ENCODE results near the gene MYRF.

Gene MYRF

DNA sequence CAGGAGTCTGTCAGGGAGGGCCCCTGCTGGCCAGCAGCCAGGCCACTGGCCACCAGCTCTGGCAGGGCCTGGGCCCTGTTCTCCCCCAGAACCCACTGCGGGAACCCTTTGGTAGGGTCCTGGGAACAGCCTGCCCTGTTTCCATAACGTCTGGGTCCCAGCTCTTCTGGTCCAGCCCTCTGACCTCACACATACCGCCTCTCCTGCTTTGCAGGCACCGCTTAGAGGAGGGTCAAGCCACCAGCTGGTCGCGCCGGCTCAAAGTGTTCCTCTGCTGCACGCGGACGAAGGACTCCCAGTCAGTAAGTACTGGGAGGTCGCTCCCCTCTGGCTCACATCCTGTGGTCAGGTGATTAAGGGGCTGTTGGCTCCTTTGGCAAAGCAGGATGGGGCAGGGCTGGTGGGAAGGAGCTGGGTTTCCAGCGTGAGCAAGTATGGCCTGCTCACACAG, 26.6 kb upstream of the MYRF start:
- no peaks in the 10 kb centered on the region for H3K9me3 ChIP-seq (ENCODE audit: control insufficient read depth, low read length)
- no peak overlapping the region for H3K9ac ChIP-seq (ENCODE audit: low read length)
- H3K4me1 ChIP-seq (ENCODE audit: control insufficient read depth, insufficient read depth, low read length) = no peaks in the 10 kb centered on the region
- H3K36me3 ChIP-seq (ENCODE audit: control insufficient read depth, insufficient read depth, low read length) = no peaks in the 10 kb centered on the region
- H3K4me3 ChIP-seq (ENCODE audit: low read length) = no peak overlapping the region
- no peaks in the 10 kb centered on the region for H3K27me3 ChIP-seq (ENCODE audit: control insufficient read depth, insufficient read depth, low read length)

DNA sequence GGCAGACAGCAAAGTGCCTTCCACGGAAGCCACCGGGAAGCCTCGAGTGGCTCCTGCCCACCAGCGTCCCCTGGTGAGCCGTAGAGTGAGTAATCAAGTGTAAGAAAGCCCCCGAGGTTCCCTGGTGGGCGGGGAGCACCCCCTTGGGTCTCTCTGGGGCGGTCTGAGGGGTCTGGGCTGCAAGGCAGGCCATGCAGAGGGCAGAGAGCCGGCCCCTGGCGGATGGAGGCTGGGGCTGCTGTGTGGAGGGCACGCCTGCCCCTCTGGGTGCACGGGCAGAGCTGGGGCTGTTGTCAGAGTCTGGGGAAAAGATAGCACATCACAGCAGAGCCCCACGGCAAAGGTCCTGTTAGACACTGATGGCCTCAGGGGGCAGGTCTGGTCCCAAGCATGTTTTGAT, 25.7 kb upstream of the MYRF start:
- no peaks in the 10 kb centered on the region for H3K27me3 ChIP-seq (ENCODE audit: control insufficient read depth, insufficient read depth, low read length)
- H3K36me3 ChIP-seq (ENCODE audit: control insufficient read depth, insufficient read depth, low read length) = no peaks in the 10 kb centered on the region
- H3K9ac ChIP-seq (ENCODE audit: low read length) = no peak overlapping the region
- no peaks in the 10 kb centered on the region for H3K4me1 ChIP-seq (ENCODE audit: control insufficient read depth, insufficient read depth, low read length)
- no peak overlapping the region for H3K4me3 ChIP-seq (ENCODE audit: low read length)
- no peaks in the 10 kb centered on the region for H3K9me3 ChIP-seq (ENCODE audit: control insufficient read depth, low read length)

DNA sequence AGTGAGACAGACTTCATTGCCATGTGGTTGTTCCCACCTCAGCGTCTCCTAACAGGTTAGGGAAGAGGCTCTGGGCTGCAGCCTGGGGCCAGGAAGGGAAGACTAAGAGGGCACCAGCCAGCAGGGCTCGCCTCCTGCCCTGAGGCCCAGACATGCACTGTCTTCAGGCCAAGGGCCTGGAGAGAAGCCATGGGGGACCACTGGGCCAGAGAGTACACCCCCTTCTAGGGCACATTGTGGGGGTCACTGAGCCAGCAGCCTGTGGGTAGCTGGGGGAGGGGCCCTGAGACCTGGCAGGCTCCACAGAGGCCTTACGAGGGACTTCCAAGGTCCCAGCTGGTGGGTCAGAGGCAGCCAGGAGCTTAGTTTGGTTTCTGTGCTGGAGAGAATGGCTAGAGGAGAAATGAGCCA, 25.0 kb upstream of the MYRF start:
- Histone ChIP-seq H3K9me3 (ENCODE audit: control insufficient read depth, low read length) (no peaks in the 10 kb centered on the region), H3K9ac (ENCODE audit: low read length) (no peak overlapping the region), H3K36me3 (ENCODE audit: control insufficient read depth, insufficient read depth, low read length) (no peaks in the 10 kb centered on the region), H3K4me3 (ENCODE audit: low read length) (no peak overlapping the region), H3K27me3 (ENCODE audit: control insufficient read depth, insufficient read depth, low read length) (no peaks in the 10 kb centered on the region), H3K4me1 (ENCODE audit: control insufficient read depth, insufficient read depth, low read length) (no peaks in the 10 kb centered on the region)

DNA sequence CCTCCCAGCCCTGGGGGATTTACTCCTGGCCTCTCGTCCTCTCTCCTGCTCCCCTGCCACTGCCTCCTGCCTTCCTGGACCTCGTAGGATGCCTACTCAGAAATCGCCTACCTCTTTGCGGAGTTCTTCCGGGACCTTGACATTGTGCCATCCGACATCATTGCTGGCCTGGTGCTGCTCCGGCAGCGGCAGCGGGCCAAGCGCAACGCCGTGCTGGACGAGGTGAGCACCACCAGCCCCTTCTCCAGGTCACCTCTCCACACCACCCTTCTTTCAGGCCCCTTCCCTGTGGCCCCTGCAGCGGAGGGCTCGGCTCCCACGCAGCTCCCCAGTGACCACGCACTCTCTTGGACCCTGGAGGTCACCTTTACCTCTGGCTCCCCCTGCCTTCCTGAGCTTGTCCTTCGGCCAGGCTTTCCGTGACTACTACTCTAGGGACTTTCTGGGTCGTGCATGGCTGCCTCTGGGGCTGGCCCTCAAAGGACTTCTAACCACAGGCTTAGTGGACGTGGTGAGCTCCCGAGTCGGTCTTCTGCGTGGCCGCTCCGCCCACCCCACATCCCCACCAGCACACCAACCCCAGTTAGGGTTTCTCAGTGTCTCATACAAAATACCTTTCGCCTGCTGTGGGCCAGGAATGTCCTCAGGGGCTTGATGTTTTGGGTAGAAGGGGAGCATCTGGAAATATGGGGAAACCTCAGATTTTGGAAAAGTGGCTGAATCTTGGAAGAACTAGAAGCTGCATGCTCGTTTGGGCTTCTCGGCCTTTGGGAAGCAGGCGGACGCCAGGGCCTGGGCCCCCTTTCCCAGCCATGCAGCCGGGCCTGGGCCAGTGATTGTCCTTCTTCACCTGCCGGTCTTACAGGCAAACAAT, 24.1 kb upstream of the MYRF start:
- Histone ChIP-seq H3K4me3 (ENCODE audit: low read length) (no peak overlapping the region), H3K9ac (ENCODE audit: low read length) (no peak overlapping the region), H3K27me3 (ENCODE audit: control insufficient read depth, insufficient read depth, low read length) (no peaks in the 10 kb centered on the region), H3K9me3 (ENCODE audit: control insufficient read depth, low read length) (no peaks in the 10 kb centered on the region), H3K4me1 (ENCODE audit: control insufficient read depth, insufficient read depth, low read length) (peaks cover 3% of the 10 kb centered on the region), H3K36me3 (ENCODE audit: control insufficient read depth, insufficient read depth, low read length) (no peaks in the 10 kb centered on the region)

DNA sequence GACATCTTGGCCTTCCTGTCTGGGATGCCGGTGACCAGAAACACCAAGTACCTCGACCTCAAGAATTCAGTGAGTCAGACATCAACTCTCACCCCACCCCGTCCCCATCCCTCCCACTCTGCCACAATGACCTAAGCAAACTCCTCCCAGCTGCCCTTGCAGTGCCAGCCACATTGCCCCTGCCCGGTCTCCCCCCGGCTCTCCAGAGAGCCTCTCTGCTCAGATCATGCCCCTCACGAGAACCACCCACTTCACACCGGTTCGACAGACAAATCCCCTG, 23.6 kb upstream of the MYRF start:
- peaks cover 4% of the 10 kb centered on the region for H3K4me1 ChIP-seq (ENCODE audit: control insufficient read depth, insufficient read depth, low read length)
- no peak overlapping the region for H3K9ac ChIP-seq (ENCODE audit: low read length)

DNA sequence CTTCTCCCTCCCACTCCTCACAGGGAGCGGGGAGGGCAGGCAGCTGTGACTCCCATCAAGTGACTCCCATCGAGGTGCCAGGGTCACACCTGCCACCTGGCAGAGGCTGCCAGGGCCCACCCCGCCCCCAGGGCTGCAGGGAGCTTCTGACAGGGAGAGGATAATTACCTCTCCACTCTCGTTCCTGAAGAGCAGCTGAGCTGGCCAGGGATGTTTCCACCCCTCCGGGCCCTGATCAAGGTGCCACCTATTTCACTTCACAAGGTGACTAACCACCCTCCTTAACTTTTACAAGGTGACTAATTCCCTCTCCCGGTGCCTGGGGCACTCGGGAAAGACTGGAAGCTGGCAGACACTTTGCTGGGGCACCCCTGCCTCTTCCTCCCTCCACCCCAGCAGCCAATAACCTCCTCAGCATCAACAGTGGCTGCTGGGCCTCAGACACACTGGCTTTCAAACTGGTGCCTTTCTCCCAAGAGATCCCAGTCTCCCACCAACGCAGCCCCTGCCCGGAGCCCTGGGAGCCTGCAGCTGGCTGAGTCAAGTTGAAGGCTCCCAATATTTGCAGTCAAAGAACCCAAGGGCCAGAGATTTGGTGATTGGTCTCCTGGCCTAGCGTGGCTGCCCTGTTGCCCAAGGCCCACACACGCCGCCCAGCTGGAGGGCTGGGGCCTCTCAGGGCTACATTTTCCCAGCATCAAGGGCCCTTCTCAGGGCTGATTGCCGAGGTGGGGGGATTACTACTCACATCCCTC, 22.0 kb upstream of the MYRF start:
- Histone ChIP-seq H3K9ac (ENCODE audit: low read length) (no peak overlapping the region), H3K27me3 (ENCODE audit: control insufficient read depth, insufficient read depth, low read length) (no peaks in the 10 kb centered on the region), H3K4me3 (ENCODE audit: low read length) (no peak overlapping the region), H3K4me1 (ENCODE audit: control insufficient read depth, insufficient read depth, low read length) (peaks cover 4% of the 10 kb centered on the region), H3K9me3 (ENCODE audit: control insufficient read depth, low read length) (no peaks in the 10 kb centered on the region), H3K36me3 (ENCODE audit: control insufficient read depth, insufficient read depth, low read length) (no peaks in the 10 kb centered on the region)

More for the DNA sequence above, 23.6 kb upstream of the MYRF start:
- Histone ChIP-seq H3K9me3 (ENCODE audit: control insufficient read depth, low read length) (no peaks in the 10 kb centered on the region), H3K36me3 (ENCODE audit: control insufficient read depth, insufficient read depth, low read length) (no peaks in the 10 kb centered on the region), H3K27me3 (ENCODE audit: control insufficient read depth, insufficient read depth, low read length) (no peaks in the 10 kb centered on the region), H3K4me3 (ENCODE audit: low read length) (no peak overlapping the region)

DNA sequence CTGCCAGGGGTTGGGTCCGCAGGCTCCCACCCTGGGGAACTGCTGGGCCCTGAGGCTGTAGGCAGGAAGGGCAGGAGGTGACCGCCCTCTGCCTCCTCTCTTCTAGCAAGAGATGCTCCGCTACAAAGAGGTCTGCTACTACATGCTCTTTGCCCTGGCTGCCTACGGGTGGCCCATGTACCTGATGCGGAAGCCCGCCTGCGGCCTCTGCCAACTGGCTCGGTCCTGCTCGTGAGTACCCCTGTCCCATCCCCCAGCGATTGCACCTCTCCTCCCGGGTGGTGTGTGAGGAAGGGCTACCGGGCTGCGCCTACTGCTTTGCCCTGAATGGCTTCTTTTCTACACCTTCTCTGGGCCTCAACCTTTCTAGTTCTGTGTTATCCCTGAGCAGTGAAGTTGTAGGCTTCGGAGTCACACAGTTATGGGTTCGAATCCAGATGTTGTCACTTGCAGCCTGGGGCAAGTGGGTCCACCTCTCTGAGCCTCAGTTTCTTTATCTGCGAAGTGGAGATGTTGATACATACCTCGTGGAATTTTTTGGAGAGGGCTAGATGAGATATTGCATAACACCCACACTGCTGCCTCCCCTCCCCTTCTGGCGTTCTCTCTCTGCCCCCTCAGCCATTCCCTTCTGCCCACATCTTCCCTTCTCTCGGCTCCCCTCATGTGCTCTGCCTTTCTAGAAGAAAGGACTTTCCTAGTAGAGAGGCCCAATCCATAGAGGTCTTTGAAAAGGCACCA, 21.1 kb upstream of the MYRF start:
- Histone ChIP-seq H3K4me1 (ENCODE audit: control insufficient read depth, insufficient read depth, low read length) (peaks cover 4% of the 10 kb centered on the region), H3K9me3 (ENCODE audit: control insufficient read depth, low read length) (no peaks in the 10 kb centered on the region), H3K36me3 (ENCODE audit: control insufficient read depth, insufficient read depth, low read length) (no peaks in the 10 kb centered on the region), H3K9ac (ENCODE audit: low read length) (no peak overlapping the region), H3K27me3 (ENCODE audit: control insufficient read depth, insufficient read depth, low read length) (no peaks in the 10 kb centered on the region), H3K4me3 (ENCODE audit: low read length) (no peak overlapping the region)

DNA sequence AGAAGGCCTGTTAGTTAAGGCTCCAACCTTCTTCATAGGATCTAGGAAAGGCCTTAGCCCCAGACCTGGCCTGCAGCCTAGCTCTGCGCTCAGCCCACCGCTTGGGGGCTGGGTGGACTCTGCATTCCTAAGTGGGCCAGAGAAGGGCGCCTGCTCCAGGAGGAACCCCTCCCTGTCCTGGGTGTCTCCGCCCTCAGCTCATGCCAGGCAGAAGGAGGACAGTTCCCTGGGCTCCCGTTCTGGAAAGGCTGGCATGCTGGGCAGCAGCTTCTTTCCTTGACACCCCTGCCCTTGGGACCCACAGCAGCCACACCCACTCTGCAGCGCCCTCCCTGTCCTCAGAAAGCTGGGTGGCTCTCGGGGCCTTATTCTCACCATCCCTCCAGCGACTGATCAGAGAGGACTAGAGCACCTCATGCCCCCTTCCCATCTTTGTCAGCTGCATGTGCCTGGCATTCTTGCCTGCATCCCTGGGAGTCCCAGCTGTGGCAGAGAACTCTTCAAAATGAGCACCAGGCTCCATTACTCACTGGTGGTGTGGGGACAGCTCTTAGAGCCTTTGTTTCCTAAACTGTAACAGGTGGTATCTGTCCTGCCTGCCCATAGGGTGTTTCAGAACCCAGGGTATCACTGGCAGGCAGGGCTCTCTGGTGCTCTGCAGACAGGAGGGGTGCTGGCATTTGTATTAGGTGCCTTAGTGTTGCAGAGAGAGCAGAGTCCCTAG, 20.3 kb upstream of the MYRF start:
- H3K27me3 ChIP-seq (ENCODE audit: control insufficient read depth, insufficient read depth, low read length) = no peaks in the 10 kb centered on the region
- no peak overlapping the region for H3K9ac ChIP-seq (ENCODE audit: low read length)
- no peaks in the 10 kb centered on the region for H3K36me3 ChIP-seq (ENCODE audit: control insufficient read depth, insufficient read depth, low read length)
- H3K4me3 ChIP-seq (ENCODE audit: low read length) = no peak overlapping the region
- H3K4me1 ChIP-seq (ENCODE audit: control insufficient read depth, insufficient read depth, low read length) = peaks cover 4% of the 10 kb centered on the region
- no peaks in the 10 kb centered on the region for H3K9me3 ChIP-seq (ENCODE audit: control insufficient read depth, low read length)

DNA sequence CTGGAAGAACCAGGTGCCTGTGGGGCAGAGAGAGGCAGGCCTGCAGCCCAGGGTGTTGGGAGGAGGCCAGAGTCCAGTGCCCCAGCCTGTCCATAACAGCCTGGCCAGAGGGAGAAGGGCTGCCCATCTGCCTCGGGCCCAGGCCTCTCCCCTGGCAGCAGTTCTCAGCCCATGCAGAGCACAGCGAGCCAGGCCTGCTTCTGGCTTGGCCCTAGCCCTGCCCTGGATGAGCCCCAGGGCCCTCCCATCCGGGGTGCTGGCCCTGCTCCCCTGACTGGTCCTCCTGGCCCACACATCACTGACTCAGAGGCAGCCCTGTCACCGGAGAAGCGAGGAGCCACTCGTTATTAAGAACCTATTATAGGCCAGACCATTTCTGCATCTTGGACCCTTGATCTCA, 19.7 kb upstream of the MYRF start:
- Histone ChIP-seq H3K4me3 (ENCODE audit: low read length) (no peak overlapping the region), H3K9me3 (ENCODE audit: control insufficient read depth, low read length) (no peaks in the 10 kb centered on the region), H3K9ac (ENCODE audit: low read length) (no peak overlapping the region), H3K27me3 (ENCODE audit: control insufficient read depth, insufficient read depth, low read length) (no peaks in the 10 kb centered on the region), H3K4me1 (ENCODE audit: control insufficient read depth, insufficient read depth, low read length) (peaks cover 4% of the 10 kb centered on the region), H3K36me3 (ENCODE audit: control insufficient read depth, insufficient read depth, low read length) (no peaks in the 10 kb centered on the region)

DNA sequence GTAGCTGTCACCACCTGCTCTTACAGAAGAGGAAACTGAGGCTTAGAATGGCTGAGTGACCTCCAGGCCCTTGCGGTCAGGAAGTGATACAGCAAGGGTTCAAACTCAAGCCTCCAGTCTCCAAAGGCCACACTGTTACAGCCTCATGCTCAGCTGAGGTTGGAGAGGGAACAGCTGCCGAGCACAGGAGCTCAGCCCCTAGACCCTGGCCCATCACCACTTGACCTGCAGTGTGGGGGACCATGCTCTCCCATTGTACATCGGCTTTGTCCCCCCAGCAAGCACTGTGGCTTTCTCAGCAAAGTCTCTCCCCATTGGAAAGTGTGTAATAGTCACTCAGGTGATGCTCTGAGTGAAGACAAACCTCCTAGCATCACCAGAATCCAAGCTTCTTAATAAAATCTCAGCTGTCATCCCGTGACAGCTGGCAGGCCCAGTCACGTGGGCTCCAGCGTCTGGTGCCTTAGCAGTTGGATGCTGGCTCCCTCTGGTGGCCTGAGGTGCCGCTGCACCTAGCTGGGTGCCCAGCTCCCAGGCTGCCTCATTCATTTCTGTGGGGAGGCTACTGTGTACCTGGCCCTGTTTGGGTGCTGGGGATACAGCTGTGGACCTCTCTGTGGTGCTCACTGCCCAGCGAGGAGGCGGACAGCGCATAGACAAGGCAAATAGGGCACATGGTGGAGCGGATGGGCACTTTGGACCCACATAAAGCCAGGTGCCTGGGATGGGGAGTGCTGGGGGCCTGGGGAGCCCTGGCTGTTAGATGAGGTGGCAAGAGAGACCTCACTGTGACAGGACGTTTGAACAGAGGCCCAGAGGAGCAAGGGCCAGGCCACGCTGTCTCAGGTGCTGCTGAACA, 19.1 kb upstream of the MYRF start:
- Histone ChIP-seq H3K36me3 (ENCODE audit: control insufficient read depth, insufficient read depth, low read length) (no peaks in the 10 kb centered on the region), H3K4me3 (ENCODE audit: low read length) (no peak overlapping the region), H3K4me1 (ENCODE audit: control insufficient read depth, insufficient read depth, low read length) (peaks cover 4% of the 10 kb centered on the region), H3K27me3 (ENCODE audit: control insufficient read depth, insufficient read depth, low read length) (no peaks in the 10 kb centered on the region), H3K9me3 (ENCODE audit: control insufficient read depth, low read length) (no peaks in the 10 kb centered on the region), H3K9ac (ENCODE audit: low read length) (peak overlapping the region; percentile 24)

DNA sequence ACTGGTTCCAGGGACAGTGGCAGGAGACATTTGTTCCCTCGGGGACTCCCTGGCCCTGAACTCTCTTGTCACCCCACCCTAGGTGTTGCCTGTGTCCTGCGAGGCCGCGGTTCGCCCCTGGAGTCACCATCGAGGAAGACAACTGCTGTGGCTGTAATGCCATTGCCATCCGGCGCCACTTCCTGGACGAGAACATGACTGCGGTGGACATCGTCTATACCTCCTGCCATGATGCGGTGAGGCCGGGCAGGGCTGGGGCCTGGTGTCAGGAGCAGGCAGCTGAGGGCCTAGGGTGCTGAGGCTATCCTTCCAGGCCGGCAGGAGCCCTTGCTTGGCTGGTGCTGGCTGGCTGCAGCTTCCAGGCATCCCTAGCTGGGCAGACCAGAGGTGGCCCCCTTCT, 17.7 kb upstream of the MYRF start:
- Histone ChIP-seq H3K4me1 (ENCODE audit: control insufficient read depth, insufficient read depth, low read length) (peaks cover 4% of the 10 kb centered on the region), H3K9ac (ENCODE audit: low read length) (no peak overlapping the region), H3K27me3 (ENCODE audit: control insufficient read depth, insufficient read depth, low read length) (no peaks in the 10 kb centered on the region), H3K9me3 (ENCODE audit: control insufficient read depth, low read length) (no peaks in the 10 kb centered on the region), H3K36me3 (ENCODE audit: control insufficient read depth, insufficient read depth, low read length) (no peaks in the 10 kb centered on the region), H3K4me3 (ENCODE audit: low read length) (no peak overlapping the region)
